HEK293T (cell line): ENCODE data around the gene SCAF4.

Experiments
- ARNT ChIP-seq: fragments of 450-650 bp; IDR thresholded peaks from 2 replicates; pipeline ENCODE4 v1.6.1; 2017; ENCODE audit warnings: mild to moderate bottlenecking
- BHLHE40 ChIP-seq: fragments of 450-650 bp; IDR thresholded peaks from 2 replicates; pipeline ENCODE4 v1.6.1; 2016; ENCODE audit warnings: mild to moderate bottlenecking, moderate library complexity, borderline replicate concordance
- CTBP1 ChIP-seq: fragments of 450-650 bp; IDR thresholded peaks from 2 replicates; pipeline ENCODE4 v1.6.1; 2016; ENCODE audit warnings: borderline replicate concordance
- ELF4 ChIP-seq: fragments of 450-650 bp; IDR thresholded peaks from 2 replicates; pipeline ENCODE4 v1.6.1; 2017; ENCODE audit warnings: antibody characterized with exemption
- FOXA1 ChIP-seq: fragments of 450-650 bp; IDR thresholded peaks from 2 replicates; pipeline ENCODE4 v1.6.1; 2016; ENCODE audit warnings: mild to moderate bottlenecking
- HDGF ChIP-seq: fragments of 450-650 bp; IDR thresholded peaks from 2 replicates; pipeline ENCODE4 v1.6.1; 2017; ENCODE audit warnings: antibody characterized with exemption, borderline replicate concordance
- LEF1 ChIP-seq: fragments of 450-650 bp; IDR thresholded peaks from 2 replicates; pipeline ENCODE4 v1.6.1; 2017; ENCODE audit warnings: mild to moderate bottlenecking, borderline replicate concordance
- SP1 ChIP-seq: fragments of 450-650 bp; IDR thresholded peaks from 2 replicates; pipeline ENCODE4 v1.6.1; 2017
- TARDBP ChIP-seq: fragments of 450-650 bp; IDR thresholded peaks from 2 replicates; pipeline ENCODE4 v1.6.1; 2016
- TF ChIP-seq, protein P1 (sequence below): fragments of 450-650 bp; IDR thresholded peaks from 2 replicates; pipeline ENCODE4 v1.6.1; 2016

DNA sequence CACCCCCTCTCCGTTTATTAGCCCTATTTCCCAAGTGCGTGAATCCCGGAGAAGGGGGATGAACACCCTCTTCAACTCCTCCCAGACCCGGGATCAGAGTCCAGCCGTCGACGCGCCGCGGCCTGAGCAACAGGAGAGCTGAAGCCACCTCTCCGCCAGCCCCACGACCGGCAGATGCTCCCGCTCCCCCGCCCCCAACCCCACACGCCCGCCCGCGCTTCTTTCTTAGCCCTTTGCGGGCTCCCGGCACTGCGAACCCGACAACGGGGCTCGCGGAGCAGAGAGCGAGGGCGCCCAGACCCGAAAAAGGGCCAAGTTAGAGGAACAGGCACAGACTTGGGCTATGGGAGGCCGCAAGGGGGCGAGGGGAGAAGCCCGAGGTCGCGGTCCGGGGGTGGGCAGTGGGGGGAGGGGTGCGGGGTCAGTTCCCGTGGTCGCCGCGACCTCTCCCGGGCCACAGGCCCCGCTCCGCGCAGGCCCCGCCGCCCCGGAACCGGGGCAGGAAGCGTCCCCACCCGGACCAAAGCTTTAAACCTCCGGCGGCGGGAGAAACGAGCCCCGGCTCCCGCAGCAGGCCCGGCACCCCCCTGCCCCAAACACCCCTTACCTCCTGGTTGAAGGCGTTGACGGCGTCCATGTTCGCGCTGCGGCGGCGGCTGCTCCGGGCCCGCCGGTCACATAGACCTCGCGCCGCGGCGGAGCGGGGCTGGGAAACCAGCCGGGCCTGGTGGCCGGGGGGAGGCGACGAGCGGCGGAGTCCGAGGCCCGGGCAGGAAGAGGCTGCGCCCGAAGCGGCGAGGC is 662 bp downstream of the SCAF4 start:
- TF ChIP-seq BHLHE40 (no peak), HDGF (no peak), SP1 (no peak), ELF4 (no peak), TARDBP (no peak), LEF1 (no peak), ARNT (no peak), FOXA1 (no peak), CTBP1 (no peak)
- TF ChIP-seq, protein P1, sequence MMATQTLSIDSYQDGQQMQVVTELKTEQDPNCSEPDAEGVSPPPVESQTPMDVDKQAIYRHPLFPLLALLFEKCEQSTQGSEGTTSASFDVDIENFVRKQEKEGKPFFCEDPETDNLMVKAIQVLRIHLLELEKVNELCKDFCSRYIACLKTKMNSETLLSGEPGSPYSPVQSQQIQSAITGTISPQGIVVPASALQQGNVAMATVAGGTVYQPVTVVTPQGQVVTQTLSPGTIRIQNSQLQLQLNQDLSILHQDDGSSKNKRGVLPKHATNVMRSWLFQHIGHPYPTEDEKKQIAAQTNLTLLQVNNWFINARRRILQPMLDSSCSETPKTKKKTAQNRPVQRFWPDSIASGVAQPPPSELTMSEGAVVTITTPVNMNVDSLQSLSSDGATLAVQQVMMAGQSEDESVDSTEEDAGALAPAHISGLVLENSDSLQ, result no peak
